ENCODE results near the gene LRRC8A. TPM values are rescaled to one million over a fixed set of nuclear protein-coding genes. Genes with fewer than 3 reads are reported as not detected.

LRRC8A gene
- total and polyA plus RNA-seq, 2 experiments from 2014 or later = 37.3 to 80.5 TPM

- H3K27ac Mint-ChIP-seq = no peak overlapping the region; the same call in 1 of the 2 replicates
- H3K9me2 ChIP-seq (ENCODE audit: insufficient read depth) = no peaks in the 10 kb centered on the region
- H4K20me1 ChIP-seq (replicated peaks; ENCODE audit: insufficient read depth) = no peaks in the 10 kb centered on the region; the same call in 1 of the 2 replicates
- peaks cover 16% of the 10 kb centered on the region for H3K9me3 Mint-ChIP-seq
- H3K27me3 ChIP-seq (ENCODE audit: insufficient read depth) = no peaks in the 10 kb centered on the region
- H3K27ac ChIP-seq (ENCODE audit: low read depth) = 0 out of 2 replicates have a peak overlapping the region, but pooled peaks have one; percentile 26
- DNase-seq (ENCODE audit: low spot score) (peak; percentile 58), ATAC-seq (peak; percentile 94)
- H3K27me3 Mint-ChIP-seq (ENCODE audit: insufficient read depth, low read depth, poor library complexity) = peaks cover 3% of the 10 kb centered on the region
- H3K4me1 ChIP-seq (ENCODE audit: insufficient read depth) = no peaks in the 10 kb centered on the region
- H3K4me3 ChIP-seq = no peak overlapping the region
- H3K4me1 Mint-ChIP-seq = no peaks in the 10 kb centered on the region
- peaks cover 1% of the 10 kb centered on the region; the same call in 1 of the 2 replicates for H3K36me3 ChIP-seq (ENCODE audit: insufficient read depth)
- no peak overlapping the region for H3K4me3 Mint-ChIP-seq
- no peak overlapping the region for H2AFZ ChIP-seq
- 0 out of 2 replicates have a peak, but pooled peaks cover 4% of the 10 kb centered on the region for H3F3A ChIP-seq (replicated peaks; ENCODE audit: low read depth)
- peaks cover 22% of the 10 kb centered on the region for H3K36me3 Mint-ChIP-seq (ENCODE audit: low read depth)
- H3K4me2 ChIP-seq = no peak overlapping the region
- no peaks in the 10 kb centered on the region for H3K79me2 ChIP-seq (replicated peaks; ENCODE audit: insufficient read depth)
- TF ChIP-seq CTCF (conservative IDR thresholded peaks at IDR 0.05; ENCODE audit: low read depth in 2 of 2) (peak; percentile 27 to 52), ZNF462 (CRISPR knock-in tag; IDR thresholded peaks at IDR 0.05) (no peak)
Measured at GRCh38 chr9:128845186-128845931, 36.6 kb upstream of the LRRC8A start.
